Upper lobe of left lung (tissue), 6 donors: ENCODE data around the gene CIB4. TPM values are rescaled to one million over a fixed set of nuclear protein-coding genes. Genes with fewer than 3 reads are reported as not detected.

Experiments used
- ATAC-seq, 2 donors: fragments of 200-7000 bp; cut with Tn5 transposase; one replicate each; pipeline ENCODE4 v1.9.1; 2022; ENCODE audit warnings: mild to moderate bottlenecking in 2 of 2, moderate library complexity in 2 of 2; ENCODE audit not compliant: low FRiP score in 2 of 2
- DNase-seq, 2 donors: peaks; one replicate each; pipeline ENCODE4 v3.0.0-alpha.2; 2019 to 2020
- H3K27ac ChIP-seq, 4 donors: fragments of 200-600 bp; sonication (generic); one replicate each; pipeline ENCODE4 v1.5.1; 2016 to 2019
- H3K27me3 ChIP-seq, 4 donors: fragments of 200-600 bp; sonication (generic); one replicate each; pipeline ENCODE4 v1.5.1; 2017 to 2019
- H3K36me3 ChIP-seq, 4 donors: fragments of 200-600 bp; sonication (generic); one replicate each; pipeline ENCODE4 v1.5.1; 2016 to 2019
- H3K4me1 ChIP-seq, 4 donors: fragments of 200-600 bp; sonication (generic); one replicate each; pipeline ENCODE4 v1.5.1; 2018 to 2019
- H3K4me3 ChIP-seq, 4 donors: fragments of 200-600 bp; sonication (generic); one replicate each; pipeline ENCODE4 v1.5.1; 2017 to 2019; ENCODE audit warnings: mild to moderate bottlenecking in 2 of 4, moderate library complexity in 1 of 4
- H3K9me3 ChIP-seq, 4 donors: fragments of 200-600 bp; sonication (generic); one replicate each; pipeline ENCODE4 v1.5.1; 2018 to 2019
- CTCF ChIP-seq, 6 experiments: fragments of 450-650 bp in 4 of 6; fragments of 200-600 bp in 2 of 6; sonication (generic) in 2 of 6; IDR thresholded peaks; one replicate each; pipeline ENCODE4 v1.5.1; 2016 to 2019; ENCODE audit warnings: antibody characterized with exemption in 6 of 6
- EP300 ChIP-seq, 4 donors: sonication (generic); formaldehyde crosslinking; IDR thresholded peaks; one replicate each; pipeline ENCODE4 v1.5.1; 2017; ENCODE audit warnings: antibody characterized with exemption in 4 of 4, control low read depth in 2 of 4
- POLR2A ChIP-seq, 4 donors: fragments of 450-650 bp; IDR thresholded peaks; one replicate each; pipeline ENCODE4 v1.5.1; 2016 to 2017; ENCODE audit warnings: antibody characterized with exemption in 4 of 4, mild to moderate bottlenecking in 2 of 4
- POLR2AphosphoS5 ChIP-seq, 2 donors: sonication (generic); formaldehyde crosslinking; IDR thresholded peaks; one replicate each; pipeline ENCODE4 v1.5.1; 2017; ENCODE audit warnings: antibody characterized with exemption in 2 of 2
- WGBS, 2 donors: methylation state at CpG; one replicate each; pipeline ENCODE4 v1.1.5; 2017 to 2018; 5-methylcytosine and 5-hydroxymethylcytosine counted together
- total RNA-seq, 6 donors: library from RNA; depleted of rRNA in 4 of 6; stranded (reverse); fragments of >200 nt in 4 of 6; gene quantifications; one replicate each; pipeline versions ENCODE4 v1.1.0 to v1.2.1, GENCODE V29; 2016 to 2021
- donor health status: DM: no; HTN: no; CAD: no; lungs with moderate emphysema.
- donor health status: DM: no; HTN: yes; CAD: no; lungs with severe emphysema.

The CIB4 gene
- total RNA-seq, 6 donors from 2014 or later = not detected

- Histone ChIP-seq H3K4me3 (no peak overlapping the region), H3K9me3 (no peaks in the 10 kb centered on the region), H3K4me1 (peaks cover 0 to 6% (median 0%) of the 10 kb centered on the region in 4 donors), H3K27me3 (no peaks in the 10 kb centered on the region), H3K27ac (no peak overlapping the region), H3K36me3 (no peaks in the 10 kb centered on the region)
- 65 to 81% methylated on average over 5 to 15 of the region's 17 CpGs for WGBS, 2 donors
- ATAC-seq (no peak), DNase-seq (peak in 1 of 2 donors; percentile 32)
- TF ChIP-seq EP300 (IDR thresholded peaks at IDR 0.05) (no peak), CTCF (IDR thresholded peaks at IDR 0.05) (no peak), POLR2A (IDR thresholded peaks at IDR 0.05) (no peak), POLR2AphosphoS5 (IDR thresholded peaks at IDR 0.05) (no peak)
Observed at GRCh38 chr2:26576565-26577441, 64.4 kb downstream of the CIB4 start.

GRCh38 chr2:26575836-26576564, 65.2 kb downstream of the CIB4 start:
- H3K27ac ChIP-seq = no peak overlapping the region
- H3K27me3 ChIP-seq = no peaks in the 10 kb centered on the region
- peaks cover 0 to 6% (median 0%) of the 10 kb centered on the region in 4 donors for H3K4me1 ChIP-seq
- ATAC-seq (no peak), DNase-seq (peak in 1 of 2 donors; percentile 68)
- no peak overlapping the region for H3K4me3 ChIP-seq
- H3K36me3 ChIP-seq = no peaks in the 10 kb centered on the region
- H3K9me3 ChIP-seq = no peaks in the 10 kb centered on the region
- TF ChIP-seq POLR2A (IDR thresholded peaks at IDR 0.05) (no peak), EP300 (IDR thresholded peaks at IDR 0.05) (no peak), POLR2AphosphoS5 (IDR thresholded peaks at IDR 0.05) (no peak), CTCF (IDR thresholded peaks at IDR 0.05) (no peak)
- WGBS, 2 donors = 84 to 94% methylated on average over 17 of the region's 17 CpGs

- ATAC-seq (no peak), DNase-seq (peak in 1 of 2 donors; percentile 37)
- H3K4me1 ChIP-seq = peaks cover 0 to 6% (median 0%) of the 10 kb centered on the region in 4 donors
- no peaks in the 10 kb centered on the region for H3K36me3 ChIP-seq
- TF ChIP-seq EP300 (IDR thresholded peaks at IDR 0.05) (no peak), POLR2AphosphoS5 (IDR thresholded peaks at IDR 0.05) (no peak), POLR2A (IDR thresholded peaks at IDR 0.05) (no peak), CTCF (IDR thresholded peaks at IDR 0.05) (no peak)
- 80 to 85% methylated on average over 17 of the region's 17 CpGs for WGBS, 2 donors
- H3K4me3 ChIP-seq = no peak overlapping the region
- no peak overlapping the region for H3K27ac ChIP-seq
- no peaks in the 10 kb centered on the region for H3K9me3 ChIP-seq
- no peaks in the 10 kb centered on the region for H3K27me3 ChIP-seq
Observed at GRCh38 chr2:26574900-26575560, 66.1 kb downstream of the CIB4 start.

- Histone ChIP-seq H3K4me1 (peaks cover 0 to 6% (median 0%) of the 10 kb centered on the region in 4 donors), H3K9me3 (no peaks in the 10 kb centered on the region), H3K36me3 (no peaks in the 10 kb centered on the region), H3K27ac (no peak overlapping the region), H3K4me3 (no peak overlapping the region), H3K27me3 (no peaks in the 10 kb centered on the region)
- DNase-seq (no peak), ATAC-seq (no peak)
- WGBS, 2 donors = 88 to 91% methylated on average over 15 of the region's 15 CpGs
- TF ChIP-seq EP300 (IDR thresholded peaks at IDR 0.05) (no peak), CTCF (IDR thresholded peaks at IDR 0.05) (no peak), POLR2AphosphoS5 (IDR thresholded peaks at IDR 0.05) (no peak), POLR2A (IDR thresholded peaks at IDR 0.05) (no peak)
Observed at GRCh38 chr2:26574066-26574899, 66.9 kb downstream of the CIB4 start.
